ENCODE data around the gene CAMK2N1. TPM values are rescaled to one million over a fixed set of nuclear protein-coding genes. Genes with fewer than 3 reads are reported as not detected.

Gene CAMK2N1
- total and polyA plus RNA-seq, 2 of the 8 experiments (the other 6 are each of a cell fraction or from before 2014, with no cell fraction given), result 2.3 to 5.6 TPM

DNA sequence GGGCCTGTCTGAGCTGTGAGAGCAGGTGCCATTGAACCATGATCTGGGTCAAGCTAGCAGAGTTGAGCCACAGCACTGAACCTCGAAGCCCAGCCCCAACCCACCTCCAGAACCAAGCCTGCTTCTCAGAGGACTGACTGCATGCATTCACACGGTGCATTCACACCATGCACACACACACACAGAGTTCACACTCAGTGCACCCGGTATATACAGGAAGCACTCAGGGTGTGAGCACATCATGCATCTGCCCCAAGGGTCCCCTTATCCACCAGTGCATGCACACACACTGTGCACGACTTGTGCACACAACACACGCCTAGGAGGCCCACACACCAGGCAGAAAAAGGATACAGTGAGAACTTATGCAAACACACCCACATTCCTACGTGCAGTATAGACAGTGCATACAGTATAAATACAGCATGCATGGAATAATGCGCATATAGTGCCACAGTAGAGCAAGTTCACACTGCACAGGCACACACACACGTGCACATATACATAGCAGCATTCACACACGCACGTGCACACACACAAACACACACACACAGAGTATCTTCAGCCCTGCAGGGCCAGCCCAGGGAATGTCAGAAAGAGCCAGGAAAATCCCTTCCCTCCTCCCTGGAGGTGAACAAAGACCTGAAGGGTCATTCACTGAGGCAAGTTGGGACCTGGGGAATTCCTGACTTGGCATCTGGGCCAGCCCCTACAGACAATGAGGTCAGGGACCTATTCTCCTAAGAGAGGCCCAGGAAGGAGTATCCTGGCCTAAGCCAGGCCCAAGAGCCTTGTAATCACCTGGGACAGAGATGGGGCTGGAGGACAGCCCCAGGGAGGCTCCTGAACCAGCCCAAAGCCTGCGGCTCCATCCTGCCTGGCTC lies 42.1 kb downstream of the CAMK2N1 start:
- WGBS, 2 experiments (ENCODE audit: extremely low coverage in 1 of 2, insufficient coverage in 1 of 2, insufficient read length in 1 of 2, insufficient replicate concordance in 2 of 2, low coverage in 1 of 2, low lambda C conversion rate in 2 of 2, missing lambda C conversion rate in 1 of 2), result 81% methylated on average over 11 of the region's 11 CpGs; no CpG with 5 or more reads in 1 of the 2 experiments
- Histone ChIP-seq H3K79me1 (ENCODE audit: low read depth, low read length) (no peaks in the 10 kb centered on the region), H4K5ac (ENCODE audit: insufficient read length, low read depth, low read length) (no peak overlapping the region), H3K4me2 (ENCODE audit: insufficient read depth in 1 of 2, low read depth in 2 of 2, low read length in 2 of 2) (no peak overlapping the region), H2BK20ac (ENCODE audit: low read length) (0 out of 2 replicates have a peak overlapping the region, but pooled peaks have one; percentile 15), H2BK120ac (replicated peaks; ENCODE audit: low read depth, low read length) (no peak overlapping the region), H2AFZ (ENCODE audit: low read length) (no peak overlapping the region), H3K4ac (replicated peaks; ENCODE audit: insufficient read length, low read depth, low read length) (no peak overlapping the region), H3K9ac (replicated peaks in 1 of 4; ENCODE audit: extremely low read depth in 1 of 4, low read depth in 3 of 4, low read length in 3 of 4) (no peak overlapping the region), H4K8ac (ENCODE audit: extremely low read depth, insufficient read depth, low read length) (no peak overlapping the region), H3K79me2 (ENCODE audit: control insufficient read depth in 1 of 2, insufficient read depth in 2 of 2, low read length in 2 of 2) (no peaks in the 10 kb centered on the region), H4K91ac (replicated peaks; ENCODE audit: insufficient read length, low read length) (peak overlapping the region; percentile 4), H3K18ac (ENCODE audit: extremely low read depth, low read length) (peak overlapping the region; percentile 24; the same call in 1 of the 2 replicates), H3K23ac (ENCODE audit: insufficient read length) (no peak overlapping the region), H3K4me3 (ENCODE audit: extremely low read depth in 1 of 4, insufficient read depth in 2 of 4, low read depth in 3 of 4, low read length in 4 of 4) (no peak overlapping the region), H3K36me3 (ENCODE audit: control insufficient read depth in 2 of 4, insufficient read depth in 4 of 4, low read length in 3 of 4) (no peaks in the 10 kb centered on the region), H3K56ac (replicated peaks; ENCODE audit: insufficient read length, low read depth, low read length) (no peak overlapping the region), H2BK5ac (ENCODE audit: low read depth, low read length) (no peak overlapping the region), H3K4me1 (replicated peaks in 1 of 4; ENCODE audit: control insufficient read depth in 3 of 4, insufficient read depth in 4 of 4, low read length in 3 of 4) (peaks cover 2 to 11% (median 3%) of the 10 kb centered on the region in 4 experiments; a peak in 5 of 7 replicates), H3K14ac (ENCODE audit: insufficient read length) (no peak overlapping the region), H3K23me2 (ENCODE audit: low read depth, low read length) (no peaks in the 10 kb centered on the region), H2AK5ac (ENCODE audit: low read depth, low read length) (no peak overlapping the region), H2BK15ac (ENCODE audit: low read length) (no peak overlapping the region), H3K9me3 (ENCODE audit: insufficient read depth in 2 of 2, low read depth in 1 of 2, low read length in 1 of 2) (no peaks in the 10 kb centered on the region), H3K27ac (ENCODE audit: low read depth, low read length) (no peak overlapping the region; the same call in 1 of the 2 replicates), H3K27me3 (replicated peaks in 1 of 4; ENCODE audit: control insufficient read depth in 3 of 4, extremely low read depth in 1 of 4, insufficient read depth in 3 of 4, low read length in 3 of 4) (no peaks in the 10 kb centered on the region; a peak in 2 of 7 replicates), H4K20me1 (replicated peaks in 1 of 2; ENCODE audit: control insufficient read depth in 1 of 2, insufficient read depth in 2 of 2, low read length in 2 of 2) (no peaks in the 10 kb centered on the region), H2BK12ac (ENCODE audit: low read depth, low read length) (no peak overlapping the region; the same call in 1 of the 2 replicates)
- ChIA-PET CTCF (ENCODE audit: partially characterized antibody) (interaction anchor here (0.7 to 1.2 kb wide), 3 partner anchors 10 to 15 kb away, joined by 3 read pairs; no protein-coding TSS in a partner anchor), POLR2A (ENCODE audit: partially characterized antibody) (no interaction called here)
- FAIRE-seq (no peak), DNase-seq (ENCODE audit: low read depth in 1 of 2, low spot score in 2 of 2) (no peak)
- TF ChIP-seq EP300 (IDR thresholded peaks at IDR 0.05; ENCODE audit: borderline replicate concordance in 1 of 2, low read depth in 2 of 2, low read length in 2 of 2), result no peak
- no peak for TF ChIP-seq TBP (IDR thresholded peaks at IDR 0.05; ENCODE audit: low read depth, low read length)
- no peak for TF ChIP-seq RBBP5 (IDR thresholded peaks at IDR 0.05; ENCODE audit: borderline replicate concordance, low read depth, low read length)
- no peak for TF ChIP-seq RXRA (IDR thresholded peaks at IDR 0.05; ENCODE audit: insufficient read depth, low read depth, low read length)
- peak; percentile 43; the same call in 1 of the 2 replicates for TF ChIP-seq BACH1 (IDR thresholded peaks at IDR 0.05; ENCODE audit: low read length)
- 0 out of 2 replicates have a peak, but pooled peaks have one; percentile 46 for TF ChIP-seq MAFK (IDR thresholded peaks at IDR 0.05; ENCODE audit: low read depth, low read length)

Data from H1 (cell line).